Measurements from ENCODE around the gene MATCAP1. TPM values are rescaled to one million over a fixed set of nuclear protein-coding genes. Genes with fewer than 3 reads are reported as not detected.
A peak's percentile ranks its signal among the peaks of the same experiment; 100 is the strongest.

MATCAP1 gene
- polyA plus RNA-seq, 1 donor from 2014 or later: 323 TPM

GRCh38 chr16:67169642-67170167, 14.1 kb downstream of the MATCAP1 start:
- no peak overlapping the region for H2AFZ ChIP-seq (ENCODE audit: low read depth, low read length)
- no peaks in the 10 kb centered on the region for H3F3A ChIP-seq (ENCODE audit: insufficient read depth, low read length, poor library complexity, severe bottlenecking)
- no peaks in the 10 kb centered on the region for H3K36me3 ChIP-seq (ENCODE audit: insufficient read depth, low read length)
- no peak overlapping the region for H3K4me2 ChIP-seq (ENCODE audit: low read length)
- peak overlapping the region; percentile 52 for H3K4me3 ChIP-seq (ENCODE audit: low read length)
- no peak overlapping the region for H3K9ac ChIP-seq (ENCODE audit: low read length)
- peaks cover 94% of the 10 kb centered on the region for H3K27me3 ChIP-seq (ENCODE audit: insufficient read depth, low read depth, low read length)
- no peaks in the 10 kb centered on the region for H3K9me3 ChIP-seq (ENCODE audit: low read length)
- H3K27ac ChIP-seq (ENCODE audit: low read length): no peak overlapping the region
- no peaks in the 10 kb centered on the region for H3K79me2 ChIP-seq (replicated peaks; ENCODE audit: insufficient read depth, low read length)
- TF ChIP-seq EZH2 (IDR thresholded peaks at IDR 0.05; ENCODE audit: borderline replicate concordance, insufficient read depth, low read length, poor library complexity, severe bottlenecking): no peak
- TF ChIP-seq POLR2AphosphoS5 (IDR thresholded peaks at IDR 0.05): no peak
- TF ChIP-seq MXI1 (conservative IDR thresholded peaks at IDR 0.05; ENCODE audit: poor library complexity, severe bottlenecking): no peak
- no peak for TF ChIP-seq REST (IDR thresholded peaks at IDR 0.05; ENCODE audit: borderline replicate concordance)
- no peak for TF ChIP-seq EP300 (conservative IDR thresholded peaks at IDR 0.05; ENCODE audit: poor library complexity, severe bottlenecking)
- TF ChIP-seq TAF1 (IDR thresholded peaks at IDR 0.05; ENCODE audit: low read depth): no peak
- TF ChIP-seq SMC3 (conservative IDR thresholded peaks at IDR 0.05; ENCODE audit: poor library complexity): no peak
- no peak for TF ChIP-seq RAD21 (conservative IDR thresholded peaks at IDR 0.05)
- TF ChIP-seq CTCF (IDR thresholded peaks at IDR 0.05; ENCODE audit: poor library complexity, severe bottlenecking): peak; percentile 58
- peaks cover 4% of the 10 kb centered on the region for H4K20me1 ChIP-seq (ENCODE audit: insufficient read depth)
- no peaks in the 10 kb centered on the region for H3K9me2 ChIP-seq (ENCODE audit: insufficient read depth, low read length)

- no peaks in the 10 kb centered on the region for H3K36me3 ChIP-seq (ENCODE audit: insufficient read depth, low read length)
- H3K9me2 ChIP-seq (ENCODE audit: insufficient read depth, low read length): no peaks in the 10 kb centered on the region
- H3K27ac ChIP-seq (ENCODE audit: low read length): no peak overlapping the region
- no peak overlapping the region for H2AFZ ChIP-seq (ENCODE audit: low read depth, low read length)
- H3K27me3 ChIP-seq (ENCODE audit: insufficient read depth, low read depth, low read length): peaks cover 94% of the 10 kb centered on the region
- TF ChIP-seq EP300 (conservative IDR thresholded peaks at IDR 0.05; ENCODE audit: poor library complexity, severe bottlenecking) (no peak), CTCF (IDR thresholded peaks at IDR 0.05; ENCODE audit: poor library complexity, severe bottlenecking) (no peak), TAF1 (IDR thresholded peaks at IDR 0.05; ENCODE audit: low read depth) (no peak), POLR2AphosphoS5 (IDR thresholded peaks at IDR 0.05) (no peak), EZH2 (IDR thresholded peaks at IDR 0.05; ENCODE audit: borderline replicate concordance, insufficient read depth, low read length, poor library complexity, severe bottlenecking) (no peak), MXI1 (conservative IDR thresholded peaks at IDR 0.05; ENCODE audit: poor library complexity, severe bottlenecking) (no peak)
- H3K9me3 ChIP-seq (ENCODE audit: low read length): no peaks in the 10 kb centered on the region
- H3K9ac ChIP-seq (ENCODE audit: low read length): no peak overlapping the region
- H4K20me1 ChIP-seq (ENCODE audit: insufficient read depth): peaks cover 4% of the 10 kb centered on the region
- no peaks in the 10 kb centered on the region for H3K79me2 ChIP-seq (replicated peaks; ENCODE audit: insufficient read depth, low read length)
- H3F3A ChIP-seq (ENCODE audit: insufficient read depth, low read length, poor library complexity, severe bottlenecking): no peaks in the 10 kb centered on the region
- no peak overlapping the region for H3K4me3 ChIP-seq (ENCODE audit: low read length)
- H3K4me2 ChIP-seq (ENCODE audit: low read length): no peak overlapping the region
These were observed 14.7 kb downstream of the MATCAP1 start for GRCh38 chr16:67169011-67169451.
